ENCODE results near the gene SPTSSB. TPM values are rescaled to one million over a fixed set of nuclear protein-coding genes. Genes with fewer than 3 reads are reported as not detected.

SPTSSB gene
- polyA plus RNA-seq, result under 1 TPM in 2 of 4 donors, not detected in 2; 0.19 to 0.96 TPM
- long read RNA-seq, donor 1, result 0 reads
- long read RNA-seq, donor 2, result 0 reads
- long read RNA-seq, donor 3, result 0 reads
- long read RNA-seq, donor 4, result 0 reads
- long read RNA-seq, donor 5, result 0 reads
- long read RNA-seq, donor 6, result 0 reads
- long read RNA-seq, donor 7, result 0 reads
- long read RNA-seq, donor 8, result 0 reads
- long read RNA-seq, donor 9, result 0 reads
- long read RNA-seq, donor 10, partial matches to known transcripts, result 0 of 1 reads
- long read RNA-seq, donor 10, other reads (novel, unspliced or antisense), result 0 of 1 reads

GRCh38 chr3:161371441-161372320 is at the start of gene SPTSSB:
SPTSSB (minus strand) TSS chr3:161371517; CDS start chr3:161346323, 25,194 bp downstream.
- DNase-seq (peak; percentile 22 to 52), FAIRE-seq (no peak)
- H3K27me3 ChIP-seq (ENCODE audit: control insufficient read depth in 3 of 3, insufficient read depth in 3 of 3, low read length in 3 of 3), result peaks cover 3 to 30% (median 17%) of the 10 kb centered on the region in 3 donors
- 1 to 2% (median 2%) methylated on average over 50 to 53 of the region's 53 CpGs for WGBS, 3 donors
- no peaks in the 10 kb centered on the region for H3K9me3 ChIP-seq (ENCODE audit: control insufficient read depth in 2 of 2, insufficient read depth in 1 of 2, low read depth in 1 of 2, low read length in 1 of 2)
- no peak within 1 kb of the TSS for H3K27ac ChIP-seq (ENCODE audit: low read depth in 1 of 3, low read length in 2 of 3)
- peaks cover 0 to 5% (median 0%) of the 10 kb centered on the region in 3 donors for H3K4me1 ChIP-seq (ENCODE audit: control insufficient read depth in 3 of 3, insufficient read depth in 2 of 3, low read depth in 1 of 3, low read length in 2 of 3)
- no peaks in the 10 kb centered on the region for H3K36me3 ChIP-seq (ENCODE audit: control insufficient read depth in 3 of 3, insufficient read depth in 2 of 3, low read depth in 1 of 3, low read length in 3 of 3)
- peak within 1 kb of the TSS in 2 of 3 donors; percentile 37 to 38 for H3K4me3 ChIP-seq (ENCODE audit: low read depth in 1 of 3, low read length in 3 of 3)

- WGBS, 3 donors, result 43 to 56% (median 54%) methylated on average over 8 of the region's 8 CpGs
- H3K36me3 ChIP-seq (ENCODE audit: control insufficient read depth in 3 of 3, insufficient read depth in 2 of 3, low read depth in 1 of 3, low read length in 3 of 3), result no peaks in the 10 kb centered on the region
- FAIRE-seq (no peak), DNase-seq (peak in 1 of 2 donors; percentile 10)
- no peaks in the 10 kb centered on the region for H3K27me3 ChIP-seq (ENCODE audit: control insufficient read depth in 3 of 3, insufficient read depth in 3 of 3, low read length in 3 of 3)
- H3K27ac ChIP-seq (ENCODE audit: low read depth in 1 of 3, low read length in 2 of 3), result no peak overlapping the region
- no peaks in the 10 kb centered on the region for H3K4me1 ChIP-seq (ENCODE audit: control insufficient read depth in 3 of 3, insufficient read depth in 2 of 3, low read depth in 1 of 3, low read length in 2 of 3)
- no peak overlapping the region for H3K4me3 ChIP-seq (ENCODE audit: low read depth in 1 of 3, low read length in 3 of 3)
- no peaks in the 10 kb centered on the region for H3K9me3 ChIP-seq (ENCODE audit: control insufficient read depth in 2 of 2, insufficient read depth in 1 of 2, low read depth in 1 of 2, low read length in 1 of 2)
Measured at GRCh38 chr3:161420746-161421145, 49.4 kb upstream of the SPTSSB start.

- no peak for DNase-seq
- no peaks in the 10 kb centered on the region for H3K27me3 ChIP-seq (ENCODE audit: control insufficient read depth in 3 of 3, insufficient read depth in 3 of 3, low read length in 3 of 3)
- FAIRE-seq, result no peak
- H3K27ac ChIP-seq (ENCODE audit: low read depth in 1 of 3, low read length in 2 of 3), result no peak overlapping the region
- no peaks in the 10 kb centered on the region for H3K36me3 ChIP-seq (ENCODE audit: control insufficient read depth in 3 of 3, insufficient read depth in 2 of 3, low read depth in 1 of 3, low read length in 3 of 3)
- no peaks in the 10 kb centered on the region for H3K9me3 ChIP-seq (ENCODE audit: control insufficient read depth in 2 of 2, insufficient read depth in 1 of 2, low read depth in 1 of 2, low read length in 1 of 2)
- WGBS, 3 donors, result 70 to 90% (median 73%) methylated on average over 3 of the region's 3 CpGs
- H3K4me1 ChIP-seq (ENCODE audit: control insufficient read depth in 3 of 3, insufficient read depth in 2 of 3, low read depth in 1 of 3, low read length in 2 of 3), result no peaks in the 10 kb centered on the region
- H3K4me3 ChIP-seq (ENCODE audit: low read depth in 1 of 3, low read length in 3 of 3), result no peak overlapping the region
Measured at GRCh38 chr3:161419555-161420333, 48.4 kb upstream of the SPTSSB start.

DNA sequence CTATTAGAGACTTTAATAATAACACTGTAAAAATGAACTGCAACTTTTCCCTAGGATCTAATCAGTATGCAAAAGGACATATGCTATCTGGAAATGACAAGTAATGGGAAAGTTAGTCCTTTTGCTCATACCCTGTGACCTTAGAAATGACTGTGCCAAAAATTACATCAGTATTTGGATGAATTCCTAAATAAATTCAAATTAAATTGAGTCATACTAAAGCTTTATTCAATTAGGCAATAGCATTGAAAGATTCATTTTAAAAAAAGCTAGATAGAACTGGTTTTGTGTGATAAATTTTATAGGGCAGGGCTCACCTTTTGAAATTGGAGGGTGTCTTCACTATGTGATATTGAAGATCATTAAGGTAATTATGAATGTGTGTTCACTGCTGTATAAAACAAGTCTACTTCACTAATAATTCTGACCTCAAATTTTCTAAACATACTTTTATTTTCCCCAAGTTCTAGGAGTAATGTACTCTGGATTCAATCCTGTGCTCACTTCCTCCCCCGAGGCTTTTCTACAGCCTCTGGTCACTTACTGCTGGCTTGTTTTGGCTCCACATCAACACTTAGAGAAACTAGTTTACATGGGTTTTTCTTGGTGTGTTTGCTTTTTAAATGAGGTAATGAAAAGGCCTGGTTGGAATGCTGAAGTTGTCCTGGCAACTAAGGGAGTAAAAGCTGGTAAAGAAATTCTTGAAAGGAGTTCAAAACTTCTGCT is 44.4 kb upstream of the SPTSSB start:
- WGBS, 3 donors, result 33 to 51% (median 40%) methylated on average over 1 of the region's 1 CpG
- H3K4me3 ChIP-seq (ENCODE audit: low read depth in 1 of 3, low read length in 3 of 3), result no peak overlapping the region
- no peak for DNase-seq
- H3K4me1 ChIP-seq (ENCODE audit: control insufficient read depth in 3 of 3, insufficient read depth in 2 of 3, low read depth in 1 of 3, low read length in 2 of 3), result no peaks in the 10 kb centered on the region
- FAIRE-seq, result no peak
- H3K27ac ChIP-seq (ENCODE audit: low read depth in 1 of 3, low read length in 2 of 3), result no peak overlapping the region
- peaks cover 0 to 4% (median 0%) of the 10 kb centered on the region in 3 donors for H3K27me3 ChIP-seq (ENCODE audit: control insufficient read depth in 3 of 3, insufficient read depth in 3 of 3, low read length in 3 of 3)
- no peaks in the 10 kb centered on the region for H3K36me3 ChIP-seq (ENCODE audit: control insufficient read depth in 3 of 3, insufficient read depth in 2 of 3, low read depth in 1 of 3, low read length in 3 of 3)
- no peaks in the 10 kb centered on the region for H3K9me3 ChIP-seq (ENCODE audit: control insufficient read depth in 2 of 2, insufficient read depth in 1 of 2, low read depth in 1 of 2, low read length in 1 of 2)

GRCh38 chr3:161414907-161415306 is 43.6 kb upstream of the SPTSSB start:
- Histone ChIP-seq H3K9me3 (ENCODE audit: control insufficient read depth in 2 of 2, insufficient read depth in 1 of 2, low read depth in 1 of 2, low read length in 1 of 2) (no peaks in the 10 kb centered on the region), H3K4me3 (ENCODE audit: low read depth in 1 of 3, low read length in 3 of 3) (no peak overlapping the region), H3K4me1 (ENCODE audit: control insufficient read depth in 3 of 3, insufficient read depth in 2 of 3, low read depth in 1 of 3, low read length in 2 of 3) (no peaks in the 10 kb centered on the region), H3K36me3 (ENCODE audit: control insufficient read depth in 3 of 3, insufficient read depth in 2 of 3, low read depth in 1 of 3, low read length in 3 of 3) (no peaks in the 10 kb centered on the region), H3K27ac (ENCODE audit: low read depth in 1 of 3, low read length in 2 of 3) (no peak overlapping the region), H3K27me3 (ENCODE audit: control insufficient read depth in 3 of 3, insufficient read depth in 3 of 3, low read length in 3 of 3) (peaks cover 0 to 4% (median 0%) of the 10 kb centered on the region in 3 donors)
- no peak for FAIRE-seq
- no peak for DNase-seq
- 63 to 77% (median 75%) methylated on average over 1 of the region's 1 CpG for WGBS, 3 donors

- FAIRE-seq (no peak), DNase-seq (no peak)
- H3K27ac ChIP-seq (ENCODE audit: low read depth in 1 of 3, low read length in 2 of 3), result no peak overlapping the region
- no peaks in the 10 kb centered on the region for H3K9me3 ChIP-seq (ENCODE audit: control insufficient read depth in 2 of 2, insufficient read depth in 1 of 2, low read depth in 1 of 2, low read length in 1 of 2)
- H3K27me3 ChIP-seq (ENCODE audit: control insufficient read depth in 3 of 3, insufficient read depth in 3 of 3, low read length in 3 of 3), result peaks cover 0 to 4% (median 0%) of the 10 kb centered on the region in 3 donors
- no peak overlapping the region for H3K4me3 ChIP-seq (ENCODE audit: low read depth in 1 of 3, low read length in 3 of 3)
- 64 to 78% (median 65%) methylated on average over 1 of the region's 1 CpG for WGBS, 3 donors
- no peaks in the 10 kb centered on the region for H3K4me1 ChIP-seq (ENCODE audit: control insufficient read depth in 3 of 3, insufficient read depth in 2 of 3, low read depth in 1 of 3, low read length in 2 of 3)
- no peaks in the 10 kb centered on the region for H3K36me3 ChIP-seq (ENCODE audit: control insufficient read depth in 3 of 3, insufficient read depth in 2 of 3, low read depth in 1 of 3, low read length in 3 of 3)
Measured at GRCh38 chr3:161413855-161414210, 42.5 kb upstream of the SPTSSB start.

- H3K27me3 ChIP-seq (ENCODE audit: control insufficient read depth in 3 of 3, insufficient read depth in 3 of 3, low read length in 3 of 3), result peaks cover 0 to 4% (median 0%) of the 10 kb centered on the region in 3 donors
- H3K9me3 ChIP-seq (ENCODE audit: control insufficient read depth in 2 of 2, insufficient read depth in 1 of 2, low read depth in 1 of 2, low read length in 1 of 2), result no peaks in the 10 kb centered on the region
- DNase-seq (no peak), FAIRE-seq (no peak)
- no peaks in the 10 kb centered on the region for H3K4me1 ChIP-seq (ENCODE audit: control insufficient read depth in 3 of 3, insufficient read depth in 2 of 3, low read depth in 1 of 3, low read length in 2 of 3)
- no peak overlapping the region for H3K4me3 ChIP-seq (ENCODE audit: low read depth in 1 of 3, low read length in 3 of 3)
- no peak overlapping the region for H3K27ac ChIP-seq (ENCODE audit: low read depth in 1 of 3, low read length in 2 of 3)
- H3K36me3 ChIP-seq (ENCODE audit: control insufficient read depth in 3 of 3, insufficient read depth in 2 of 3, low read depth in 1 of 3, low read length in 3 of 3), result no peaks in the 10 kb centered on the region
- 59 to 62% (median 61%) methylated on average over 2 of the region's 2 CpGs for WGBS, 3 donors
Measured at GRCh38 chr3:161413127-161413854, 42.0 kb upstream of the SPTSSB start.
